Activated T-helper 17 cell treated with anti-CD3 and anti-CD28 coated beads, Interleukin-2, amount 50 U/mL, for 72 hours (primary cell): ENCODE measurements around the gene NSMCE1. TPM values are rescaled to one million over a fixed set of nuclear protein-coding genes. Genes with fewer than 3 reads are reported as not detected.
A peak's percentile ranks its signal among the peaks of the same experiment; 100 is the strongest.
"Not testable (repeated sequence)": the region's sequence is repeated elsewhere in the genome, so short reads cannot be mapped to it uniquely, and the experiment has no call there.

Experiments used
- ATAC-seq: fragments of 150-1000 bp; cut with Tn5 transposase; replicated peaks from 2 replicates; pipeline ENCODE4 v1.10.0; 2021; ENCODE audit warnings: mild to moderate bottlenecking, moderate library complexity
- H3K27ac Mint-ChIP-seq: one replicate; pipeline ENCODE4 v1.8.0; 2022; ENCODE audit warnings: mixed read lengths
- H3K27me3 Mint-ChIP-seq: one replicate; pipeline ENCODE4 v1.8.0; 2022; ENCODE audit warnings: mixed read lengths
- H3K36me3 Mint-ChIP-seq: one replicate; pipeline ENCODE4 v1.8.0; 2022; ENCODE audit warnings: low read depth, mild to moderate bottlenecking, mixed read lengths
- H3K4me1 Mint-ChIP-seq: one replicate; pipeline ENCODE4 v1.8.0; 2022; ENCODE audit warnings: mixed read lengths
- H3K4me3 Mint-ChIP-seq: one replicate; pipeline ENCODE4 v1.8.0; 2022; ENCODE audit warnings: mild to moderate bottlenecking, mixed read lengths
- H3K9me3 Mint-ChIP-seq: one replicate; pipeline ENCODE4 v1.8.0; 2022; ENCODE audit warnings: mixed read lengths
- total RNA-seq, 2 donors: library from RNA; stranded (reverse); gene quantifications; one replicate each; pipeline ENCODE4 v1.2.3, GENCODE V29; 2022

The NSMCE1 gene
- total RNA-seq, 2 donors from 2014 or later, result 59.6 to 99.8 TPM

GRCh38 chr16:27289669-27290068 lies 21.1 kb upstream of the NSMCE1 start:
- Mint-ChIP-seq H3K27me3 (no peaks in the 10 kb centered on the region), H3K4me1 (peaks cover 25% of the 10 kb centered on the region), H3K4me3 (peak overlapping the region; percentile 28), H3K36me3 (no peaks in the 10 kb centered on the region), H3K27ac (peak overlapping the region; percentile 17), H3K9me3 (no peaks in the 10 kb centered on the region)
- peak; percentile 16 for ATAC-seq

- H3K9me3 Mint-ChIP-seq, H3K36me3 Mint-ChIP-seq, ATAC-seq, H3K4me3 Mint-ChIP-seq, H3K27me3 Mint-ChIP-seq, H3K27ac Mint-ChIP-seq: not testable (repeated sequence)
- peaks cover 32% of the 10 kb centered on the region for H3K4me1 Mint-ChIP-seq
Observed at GRCh38 chr16:27288313-27288712, 19.7 kb upstream of the NSMCE1 start.

GRCh38 chr16:27287887-27288286 lies 19.3 kb upstream of the NSMCE1 start:
- Mint-ChIP-seq H3K4me1 (peaks cover 32% of the 10 kb centered on the region), H3K36me3 (no peaks in the 10 kb centered on the region), H3K27ac (no peak overlapping the region), H3K9me3 (no peaks in the 10 kb centered on the region), H3K4me3 (no peak overlapping the region), H3K27me3 (peaks cover 4% of the 10 kb centered on the region)
- ATAC-seq, result no peak

- H3K27ac Mint-ChIP-seq, result no peak overlapping the region
- H3K9me3 Mint-ChIP-seq, result no peaks in the 10 kb centered on the region
- H3K36me3 Mint-ChIP-seq, result no peaks in the 10 kb centered on the region
- H3K27me3 Mint-ChIP-seq, result peaks cover 7% of the 10 kb centered on the region
- no peak for ATAC-seq
- no peak overlapping the region for H3K4me3 Mint-ChIP-seq
- peaks cover 35% of the 10 kb centered on the region for H3K4me1 Mint-ChIP-seq
Observed at GRCh38 chr16:27287051-27287811, 18.7 kb upstream of the NSMCE1 start.

- H3K36me3 Mint-ChIP-seq, result no peaks in the 10 kb centered on the region
- peaks cover 7% of the 10 kb centered on the region for H3K27me3 Mint-ChIP-seq
- no peaks in the 10 kb centered on the region for H3K9me3 Mint-ChIP-seq
- no peak for ATAC-seq
- H3K4me1 Mint-ChIP-seq, result peaks cover 35% of the 10 kb centered on the region
- no peak overlapping the region for H3K27ac Mint-ChIP-seq
- no peak overlapping the region for H3K4me3 Mint-ChIP-seq
Observed at GRCh38 chr16:27286451-27286850, 17.9 kb upstream of the NSMCE1 start.

- ATAC-seq, result peak; percentile 61
- Mint-ChIP-seq H3K27ac (no peak overlapping the region), H3K36me3 (no peaks in the 10 kb centered on the region), H3K27me3 (peaks cover 7% of the 10 kb centered on the region), H3K4me1 (peaks cover 35% of the 10 kb centered on the region), H3K4me3 (peak overlapping the region; percentile 11), H3K9me3 (no peaks in the 10 kb centered on the region)
Observed at GRCh38 chr16:27285676-27286196, 17.2 kb upstream of the NSMCE1 start.

GRCh38 chr16:27284865-27285675 lies 16.5 kb upstream of the NSMCE1 start:
- peaks cover 34% of the 10 kb centered on the region for H3K4me1 Mint-ChIP-seq
- peaks cover 7% of the 10 kb centered on the region for H3K27me3 Mint-ChIP-seq
- H3K27ac Mint-ChIP-seq, result peak overlapping the region; percentile 76
- ATAC-seq, result no peak
- peak overlapping the region; percentile 11 for H3K4me3 Mint-ChIP-seq
- no peaks in the 10 kb centered on the region for H3K36me3 Mint-ChIP-seq
- H3K9me3 Mint-ChIP-seq, result no peaks in the 10 kb centered on the region

- H3K27me3 Mint-ChIP-seq, result peaks cover 7% of the 10 kb centered on the region
- peaks cover 24% of the 10 kb centered on the region for H3K4me1 Mint-ChIP-seq
- no peak overlapping the region for H3K27ac Mint-ChIP-seq
- no peaks in the 10 kb centered on the region for H3K36me3 Mint-ChIP-seq
- H3K9me3 Mint-ChIP-seq, result no peaks in the 10 kb centered on the region
- no peak for ATAC-seq
- H3K4me3 Mint-ChIP-seq, result peak overlapping the region; percentile 7
Observed at GRCh38 chr16:27281243-27281642, 12.7 kb upstream of the NSMCE1 start.

GRCh38 chr16:27275394-27275793 lies 6.8 kb upstream of the NSMCE1 start:
- ATAC-seq, result no peak
- H3K27ac Mint-ChIP-seq, result no peak overlapping the region
- peaks cover 20% of the 10 kb centered on the region for H3K4me1 Mint-ChIP-seq
- H3K9me3 Mint-ChIP-seq, result peaks cover 3% of the 10 kb centered on the region
- no peaks in the 10 kb centered on the region for H3K36me3 Mint-ChIP-seq
- H3K4me3 Mint-ChIP-seq, result no peak overlapping the region
- no peaks in the 10 kb centered on the region for H3K27me3 Mint-ChIP-seq

- peaks cover 30% of the 10 kb centered on the region for H3K4me1 Mint-ChIP-seq
- H3K27ac Mint-ChIP-seq, result peak overlapping the region; percentile 89
- H3K36me3 Mint-ChIP-seq, ATAC-seq, H3K9me3 Mint-ChIP-seq, H3K27me3 Mint-ChIP-seq: not testable (repeated sequence)
- H3K4me3 Mint-ChIP-seq, result peak overlapping the region; percentile 62
Observed at GRCh38 chr16:27274424-27274874, 5.9 kb upstream of the NSMCE1 start.

GRCh38 chr16:27273670-27274423 lies 5.3 kb upstream of the NSMCE1 start:
- ATAC-seq, result peak; percentile 85
- H3K36me3 Mint-ChIP-seq, result peaks cover under 1% of the 10 kb centered on the region

GRCh38 chr16:27273330-27273669 lies 4.7 kb upstream of the NSMCE1 start:
- Mint-ChIP-seq H3K27me3 (no peaks in the 10 kb centered on the region), H3K36me3 (peaks cover 6% of the 10 kb centered on the region), H3K27ac (peak overlapping the region; percentile 89), H3K9me3 (peaks cover 3% of the 10 kb centered on the region), H3K4me1 (peaks cover 30% of the 10 kb centered on the region), H3K4me3 (peak overlapping the region; percentile 62)
- ATAC-seq, result peak; percentile 8

More at GRCh38 chr16:27273670-27274423, 5.3 kb upstream of the NSMCE1 start:
- H3K4me3 Mint-ChIP-seq, result peak overlapping the region; percentile 62
- H3K27ac Mint-ChIP-seq, result peak overlapping the region; percentile 89
- peaks cover 3% of the 10 kb centered on the region for H3K9me3 Mint-ChIP-seq
- no peaks in the 10 kb centered on the region for H3K27me3 Mint-ChIP-seq
- H3K4me1 Mint-ChIP-seq, result peaks cover 30% of the 10 kb centered on the region

- ATAC-seq, H3K9me3 Mint-ChIP-seq: not testable (repeated sequence)
- peak overlapping the region; percentile 62 for H3K4me3 Mint-ChIP-seq
Observed at GRCh38 chr16:27272697-27273096, 4.1 kb upstream of the NSMCE1 start.

GRCh38 chr16:27272076-27272475 lies 3.5 kb upstream of the NSMCE1 start:
- peak overlapping the region; percentile 91 for H3K27ac Mint-ChIP-seq
- peak overlapping the region; percentile 64 for H3K4me3 Mint-ChIP-seq
- peaks cover 18% of the 10 kb centered on the region for H3K36me3 Mint-ChIP-seq
- no peak for ATAC-seq
- peaks cover 3% of the 10 kb centered on the region for H3K9me3 Mint-ChIP-seq
- peaks cover 30% of the 10 kb centered on the region for H3K4me1 Mint-ChIP-seq
- no peaks in the 10 kb centered on the region for H3K27me3 Mint-ChIP-seq

More at GRCh38 chr16:27272697-27273096, 4.1 kb upstream of the NSMCE1 start:
- peak overlapping the region; percentile 89 for H3K27ac Mint-ChIP-seq
- peaks cover 30% of the 10 kb centered on the region for H3K4me1 Mint-ChIP-seq
- peaks cover 12% of the 10 kb centered on the region for H3K36me3 Mint-ChIP-seq
- not testable (repeated sequence) for H3K27me3 Mint-ChIP-seq
